HEK293 (cell line): ENCODE results near the gene PREB.

Experiments used
- KLF8 ChIP-seq: fragments of 450-650 bp; formaldehyde crosslinking; IDR thresholded peaks from 2 replicates; pipeline ENCODE4 v1.5.1; 2016; ENCODE audit warnings: missing biosample characterization, missing genetic modification characterization
- OSR2 ChIP-seq: fragments of 450-650 bp; formaldehyde crosslinking; IDR thresholded peaks from 2 replicates; pipeline ENCODE4 v1.5.1; 2016; ENCODE audit warnings: missing biosample characterization, missing genetic modification characterization
- OVOL3 ChIP-seq: fragments of 450-650 bp; formaldehyde crosslinking; IDR thresholded peaks from 2 replicates; pipeline ENCODE4 v1.5.1; 2016; ENCODE audit warnings: missing biosample characterization, missing genetic modification characterization
- RBAK ChIP-seq: fragments of 450-650 bp; formaldehyde crosslinking; IDR thresholded peaks from 2 replicates; pipeline ENCODE4 v1.5.1; 2016; ENCODE audit warnings: missing biosample characterization, missing genetic modification characterization
- SCRT2 ChIP-seq: fragments of 450-650 bp; formaldehyde crosslinking; IDR thresholded peaks from 2 replicates; pipeline ENCODE4 v1.5.1; 2016; ENCODE audit warnings: missing biosample characterization, missing genetic modification characterization
- SP3 ChIP-seq: fragments of 450-650 bp; formaldehyde crosslinking; IDR thresholded peaks from 2 replicates; pipeline ENCODE4 v1.5.1; 2016; ENCODE audit warnings: missing biosample characterization, missing genetic modification characterization
- SP7 ChIP-seq: fragments of 450-650 bp; formaldehyde crosslinking; IDR thresholded peaks from 2 replicates; pipeline ENCODE4 v1.5.1; 2016; ENCODE audit warnings: missing biosample characterization, missing genetic modification characterization
- YY1 ChIP-seq: fragments of 450-650 bp; formaldehyde crosslinking; IDR thresholded peaks from 2 replicates; pipeline ENCODE4 v1.5.1; 2018; ENCODE audit warnings: missing biosample characterization, missing genetic modification characterization
- ZBTB1 ChIP-seq: fragments of 450-650 bp; formaldehyde crosslinking; IDR thresholded peaks from 2 replicates; pipeline ENCODE4 v1.5.1; 2016; ENCODE audit warnings: missing biosample characterization, missing genetic modification characterization
- ZNF133 ChIP-seq: fragments of 450-650 bp; formaldehyde crosslinking; IDR thresholded peaks from 2 replicates; pipeline ENCODE4 v1.5.1; 2016; ENCODE audit warnings: missing biosample characterization, missing genetic modification characterization
- ZNF184 ChIP-seq: fragments of 450-650 bp; IDR thresholded peaks from 2 replicates; pipeline ENCODE4 v1.5.1; 2018; ENCODE audit warnings: missing biosample characterization, mild to moderate bottlenecking, missing genetic modification characterization
- ZNF221 ChIP-seq: fragments of 450-650 bp; formaldehyde crosslinking; IDR thresholded peaks from 2 replicates; pipeline ENCODE4 v1.5.1; 2017; ENCODE audit warnings: missing biosample characterization, missing genetic modification characterization, borderline replicate concordance
- ZNF266 ChIP-seq: fragments of 450-650 bp; formaldehyde crosslinking; IDR thresholded peaks from 2 replicates; pipeline ENCODE4 v1.5.1; 2016; ENCODE audit warnings: missing biosample characterization, missing genetic modification characterization, low read depth
- ZNF292 ChIP-seq: fragments of 450-650 bp; formaldehyde crosslinking; IDR thresholded peaks from 2 replicates; pipeline ENCODE4 v1.5.1; 2016; ENCODE audit warnings: low read depth, missing biosample characterization, missing genetic modification characterization, borderline replicate concordance
- ZNF311 ChIP-seq: fragments of 450-650 bp; formaldehyde crosslinking; IDR thresholded peaks from 2 replicates; pipeline ENCODE4 v1.5.1; 2017; ENCODE audit warnings: missing biosample characterization, missing genetic modification characterization, borderline replicate concordance
- ZNF423 ChIP-seq: fragments of 450-650 bp; formaldehyde crosslinking; IDR thresholded peaks from 2 replicates; pipeline ENCODE4 v1.5.1; 2016; ENCODE audit warnings: missing biosample characterization, missing genetic modification characterization
- ZNF433 ChIP-seq: fragments of 450-650 bp; formaldehyde crosslinking; IDR thresholded peaks from 2 replicates; pipeline ENCODE4 v1.5.1; 2016; ENCODE audit warnings: missing biosample characterization, missing genetic modification characterization, low read depth
- ZNF560 ChIP-seq: fragments of 450-650 bp; formaldehyde crosslinking; IDR thresholded peaks from 2 replicates; pipeline ENCODE4 v1.5.1; 2017; ENCODE audit warnings: missing biosample characterization, missing genetic modification characterization, borderline replicate concordance
- ZNF677 ChIP-seq: fragments of 450-650 bp; IDR thresholded peaks from 2 replicates; pipeline ENCODE4 v1.5.0; 2018; ENCODE audit warnings: missing biosample characterization, mild to moderate bottlenecking, missing genetic modification characterization, moderate library complexity
- ZNF76 ChIP-seq: fragments of 450-650 bp; formaldehyde crosslinking; IDR thresholded peaks from 2 replicates; pipeline ENCODE4; 2016; ENCODE audit warnings: low read depth, missing biosample characterization, missing genetic modification characterization, borderline replicate concordance
- ZNF776 ChIP-seq: fragments of 450-650 bp; formaldehyde crosslinking; IDR thresholded peaks from 2 replicates; pipeline ENCODE4 v1.5.0; 2017; ENCODE audit warnings: missing biosample characterization, missing genetic modification characterization, borderline replicate concordance
- ZNF843 ChIP-seq: fragments of 450-650 bp; formaldehyde crosslinking; IDR thresholded peaks from 2 replicates; pipeline ENCODE4 v1.5.1; 2016; ENCODE audit warnings: missing biosample characterization, missing genetic modification characterization
- TF ChIP-seq, protein P1 (sequence below): fragments of 450-650 bp; formaldehyde crosslinking; IDR thresholded peaks from 2 replicates; pipeline ENCODE4 v1.5.1; 2017; ENCODE audit warnings: missing biosample characterization, missing genetic modification characterization
- TF ChIP-seq, protein P2 (sequence below): fragments of 450-650 bp; formaldehyde crosslinking; IDR thresholded peaks from 2 replicates; pipeline ENCODE4 v1.5.1; 2017; ENCODE audit warnings: missing biosample characterization, missing genetic modification characterization
- TF ChIP-seq, protein P3 (sequence below): fragments of 450-650 bp; formaldehyde crosslinking; IDR thresholded peaks from 2 replicates; pipeline ENCODE4 v1.5.1; 2016; ENCODE audit warnings: missing biosample characterization, missing genetic modification characterization, borderline replicate concordance
- TF ChIP-seq, protein P4 (sequence below): fragments of 450-650 bp; IDR thresholded peaks from 2 replicates; pipeline ENCODE4 v1.5.1; 2018; ENCODE audit warnings: missing biosample characterization, missing genetic modification characterization
- TF ChIP-seq, protein P5 (sequence below): fragments of 450-650 bp; formaldehyde crosslinking; IDR thresholded peaks from 2 replicates; pipeline ENCODE4 v1.5.1; 2017; ENCODE audit warnings: missing biosample characterization, missing genetic modification characterization

Gene PREB

DNA sequence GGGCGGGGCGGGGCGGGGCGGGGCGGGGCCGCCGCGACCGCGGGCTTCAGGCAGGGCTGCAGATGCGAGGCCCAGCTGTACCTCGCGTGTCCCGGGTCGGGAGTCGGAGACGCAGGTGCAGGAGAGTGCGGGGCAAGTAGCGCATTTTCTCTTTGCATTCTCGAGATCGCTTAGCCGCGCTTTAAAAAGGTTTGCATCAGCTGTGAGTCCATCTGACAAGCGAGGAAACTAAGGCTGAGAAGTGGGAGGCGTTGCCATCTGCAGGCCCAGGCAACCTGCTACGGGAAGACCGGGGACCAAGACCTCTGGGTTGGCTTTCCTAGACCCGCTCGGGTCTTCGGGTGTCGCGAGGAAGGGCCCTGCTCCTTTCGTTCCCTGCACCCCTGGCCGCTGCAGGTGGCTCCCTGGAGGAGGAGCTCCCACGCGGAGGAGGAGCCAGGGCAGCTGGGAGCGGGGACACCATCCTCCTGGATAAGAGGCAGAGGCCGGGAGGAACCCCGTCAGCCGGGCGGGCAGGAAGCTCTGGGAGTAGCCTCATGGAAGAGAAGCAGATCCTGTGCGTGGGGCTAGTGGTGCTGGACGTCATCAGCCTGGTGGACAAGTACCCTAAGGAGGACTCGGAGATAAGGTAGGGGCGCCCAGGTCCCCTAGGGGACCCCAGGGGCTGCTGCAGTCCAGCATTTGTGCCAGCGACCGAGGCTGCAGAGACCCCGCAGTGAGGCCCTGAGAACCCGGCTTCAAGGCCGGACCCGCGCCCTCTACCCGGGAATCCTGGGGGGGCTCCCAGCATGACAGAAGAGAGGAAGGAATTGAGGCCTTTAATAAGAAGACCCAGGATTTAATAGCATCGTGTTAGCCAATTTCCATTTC, 47.5 kb downstream of the PREB start, which contains the start of gene KHK (continued):
- no peak for TF ChIP-seq RBAK
- no peak for TF ChIP-seq ZNF776 (tag by site-specific recombination)
- no peak for TF ChIP-seq ZNF266
- no peak for TF ChIP-seq ZNF133 (tag by site-specific recombination)
- TF ChIP-seq ZNF560, result no peak
- no peak for TF ChIP-seq ZNF677 (tag by site-specific recombination)
- peak; percentile 81 for TF ChIP-seq SP3
- no peak for TF ChIP-seq OSR2 (tag by site-specific recombination)
- TF ChIP-seq ZNF184 (tag by site-specific recombination), result no peak
- no peak for TF ChIP-seq ZNF433 (tag by site-specific recombination)
- TF ChIP-seq, protein P1, sequence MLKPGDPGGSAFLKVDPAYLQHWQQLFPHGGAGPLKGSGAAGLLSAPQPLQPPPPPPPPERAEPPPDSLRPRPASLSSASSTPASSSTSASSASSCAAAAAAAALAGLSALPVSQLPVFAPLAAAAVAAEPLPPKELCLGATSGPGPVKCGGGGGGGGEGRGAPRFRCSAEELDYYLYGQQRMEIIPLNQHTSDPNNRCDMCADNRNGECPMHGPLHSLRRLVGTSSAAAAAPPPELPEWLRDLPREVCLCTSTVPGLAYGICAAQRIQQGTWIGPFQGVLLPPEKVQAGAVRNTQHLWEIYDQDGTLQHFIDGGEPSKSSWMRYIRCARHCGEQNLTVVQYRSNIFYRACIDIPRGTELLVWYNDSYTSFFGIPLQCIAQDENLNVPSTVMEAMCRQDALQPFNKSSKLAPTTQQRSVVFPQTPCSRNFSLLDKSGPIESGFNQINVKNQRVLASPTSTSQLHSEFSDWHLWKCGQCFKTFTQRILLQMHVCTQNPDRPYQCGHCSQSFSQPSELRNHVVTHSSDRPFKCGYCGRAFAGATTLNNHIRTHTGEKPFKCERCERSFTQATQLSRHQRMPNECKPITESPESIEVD (tag by site-specific recombination), result no peak
- TF ChIP-seq, protein P2, sequence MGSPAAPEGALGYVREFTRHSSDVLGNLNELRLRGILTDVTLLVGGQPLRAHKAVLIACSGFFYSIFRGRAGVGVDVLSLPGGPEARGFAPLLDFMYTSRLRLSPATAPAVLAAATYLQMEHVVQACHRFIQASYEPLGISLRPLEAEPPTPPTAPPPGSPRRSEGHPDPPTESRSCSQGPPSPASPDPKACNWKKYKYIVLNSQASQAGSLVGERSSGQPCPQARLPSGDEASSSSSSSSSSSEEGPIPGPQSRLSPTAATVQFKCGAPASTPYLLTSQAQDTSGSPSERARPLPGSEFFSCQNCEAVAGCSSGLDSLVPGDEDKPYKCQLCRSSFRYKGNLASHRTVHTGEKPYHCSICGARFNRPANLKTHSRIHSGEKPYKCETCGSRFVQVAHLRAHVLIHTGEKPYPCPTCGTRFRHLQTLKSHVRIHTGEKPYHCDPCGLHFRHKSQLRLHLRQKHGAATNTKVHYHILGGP, result no peak
- TF ChIP-seq, protein P3, sequence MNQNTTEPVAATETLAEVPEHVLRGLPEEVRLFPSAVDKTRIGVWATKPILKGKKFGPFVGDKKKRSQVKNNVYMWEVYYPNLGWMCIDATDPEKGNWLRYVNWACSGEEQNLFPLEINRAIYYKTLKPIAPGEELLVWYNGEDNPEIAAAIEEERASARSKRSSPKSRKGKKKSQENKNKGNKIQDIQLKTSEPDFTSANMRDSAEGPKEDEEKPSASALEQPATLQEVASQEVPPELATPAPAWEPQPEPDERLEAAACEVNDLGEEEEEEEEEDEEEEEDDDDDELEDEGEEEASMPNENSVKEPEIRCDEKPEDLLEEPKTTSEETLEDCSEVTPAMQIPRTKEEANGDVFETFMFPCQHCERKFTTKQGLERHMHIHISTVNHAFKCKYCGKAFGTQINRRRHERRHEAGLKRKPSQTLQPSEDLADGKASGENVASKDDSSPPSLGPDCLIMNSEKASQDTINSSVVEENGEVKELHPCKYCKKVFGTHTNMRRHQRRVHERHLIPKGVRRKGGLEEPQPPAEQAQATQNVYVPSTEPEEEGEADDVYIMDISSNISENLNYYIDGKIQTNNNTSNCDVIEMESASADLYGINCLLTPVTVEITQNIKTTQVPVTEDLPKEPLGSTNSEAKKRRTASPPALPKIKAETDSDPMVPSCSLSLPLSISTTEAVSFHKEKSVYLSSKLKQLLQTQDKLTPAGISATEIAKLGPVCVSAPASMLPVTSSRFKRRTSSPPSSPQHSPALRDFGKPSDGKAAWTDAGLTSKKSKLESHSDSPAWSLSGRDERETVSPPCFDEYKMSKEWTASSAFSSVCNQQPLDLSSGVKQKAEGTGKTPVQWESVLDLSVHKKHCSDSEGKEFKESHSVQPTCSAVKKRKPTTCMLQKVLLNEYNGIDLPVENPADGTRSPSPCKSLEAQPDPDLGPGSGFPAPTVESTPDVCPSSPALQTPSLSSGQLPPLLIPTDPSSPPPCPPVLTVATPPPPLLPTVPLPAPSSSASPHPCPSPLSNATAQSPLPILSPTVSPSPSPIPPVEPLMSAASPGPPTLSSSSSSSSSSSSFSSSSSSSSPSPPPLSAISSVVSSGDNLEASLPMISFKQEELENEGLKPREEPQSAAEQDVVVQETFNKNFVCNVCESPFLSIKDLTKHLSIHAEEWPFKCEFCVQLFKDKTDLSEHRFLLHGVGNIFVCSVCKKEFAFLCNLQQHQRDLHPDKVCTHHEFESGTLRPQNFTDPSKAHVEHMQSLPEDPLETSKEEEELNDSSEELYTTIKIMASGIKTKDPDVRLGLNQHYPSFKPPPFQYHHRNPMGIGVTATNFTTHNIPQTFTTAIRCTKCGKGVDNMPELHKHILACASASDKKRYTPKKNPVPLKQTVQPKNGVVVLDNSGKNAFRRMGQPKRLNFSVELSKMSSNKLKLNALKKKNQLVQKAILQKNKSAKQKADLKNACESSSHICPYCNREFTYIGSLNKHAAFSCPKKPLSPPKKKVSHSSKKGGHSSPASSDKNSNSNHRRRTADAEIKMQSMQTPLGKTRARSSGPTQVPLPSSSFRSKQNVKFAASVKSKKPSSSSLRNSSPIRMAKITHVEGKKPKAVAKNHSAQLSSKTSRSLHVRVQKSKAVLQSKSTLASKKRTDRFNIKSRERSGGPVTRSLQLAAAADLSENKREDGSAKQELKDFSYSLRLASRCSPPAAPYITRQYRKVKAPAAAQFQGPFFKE (tag by site-specific recombination), result no peak
- TF ChIP-seq KLF8 (tag by site-specific recombination), result peak; percentile 49; the same call in 1 of the 2 replicates
- no peak for TF ChIP-seq YY1
- peak; percentile 37; the same call in 1 of the 2 replicates for TF ChIP-seq ZNF76 (tag by site-specific recombination)
- TF ChIP-seq ZBTB1 (tag by site-specific recombination), result no peak
- no peak for TF ChIP-seq ZNF292
- TF ChIP-seq ZNF423 (tag by site-specific recombination), result no peak
- no peak for TF ChIP-seq ZNF843 (tag by site-specific recombination)
- no peak for TF ChIP-seq ZNF221 (tag by site-specific recombination)
- TF ChIP-seq OVOL3 (tag by site-specific recombination), result no peak
- TF ChIP-seq SCRT2 (tag by site-specific recombination), result 0 out of 2 replicates have a peak, but pooled peaks have one; percentile 7
- TF ChIP-seq, protein P4, sequence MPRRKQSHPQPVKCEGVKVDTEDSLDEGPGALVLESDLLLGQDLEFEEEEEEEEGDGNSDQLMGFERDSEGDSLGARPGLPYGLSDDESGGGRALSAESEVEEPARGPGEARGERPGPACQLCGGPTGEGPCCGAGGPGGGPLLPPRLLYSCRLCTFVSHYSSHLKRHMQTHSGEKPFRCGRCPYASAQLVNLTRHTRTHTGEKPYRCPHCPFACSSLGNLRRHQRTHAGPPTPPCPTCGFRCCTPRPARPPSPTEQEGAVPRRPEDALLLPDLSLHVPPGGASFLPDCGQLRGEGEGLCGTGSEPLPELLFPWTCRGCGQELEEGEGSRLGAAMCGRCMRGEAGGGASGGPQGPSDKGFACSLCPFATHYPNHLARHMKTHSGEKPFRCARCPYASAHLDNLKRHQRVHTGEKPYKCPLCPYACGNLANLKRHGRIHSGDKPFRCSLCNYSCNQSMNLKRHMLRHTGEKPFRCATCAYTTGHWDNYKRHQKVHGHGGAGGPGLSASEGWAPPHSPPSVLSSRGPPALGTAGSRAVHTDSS, result no peak
- TF ChIP-seq, protein P5, sequence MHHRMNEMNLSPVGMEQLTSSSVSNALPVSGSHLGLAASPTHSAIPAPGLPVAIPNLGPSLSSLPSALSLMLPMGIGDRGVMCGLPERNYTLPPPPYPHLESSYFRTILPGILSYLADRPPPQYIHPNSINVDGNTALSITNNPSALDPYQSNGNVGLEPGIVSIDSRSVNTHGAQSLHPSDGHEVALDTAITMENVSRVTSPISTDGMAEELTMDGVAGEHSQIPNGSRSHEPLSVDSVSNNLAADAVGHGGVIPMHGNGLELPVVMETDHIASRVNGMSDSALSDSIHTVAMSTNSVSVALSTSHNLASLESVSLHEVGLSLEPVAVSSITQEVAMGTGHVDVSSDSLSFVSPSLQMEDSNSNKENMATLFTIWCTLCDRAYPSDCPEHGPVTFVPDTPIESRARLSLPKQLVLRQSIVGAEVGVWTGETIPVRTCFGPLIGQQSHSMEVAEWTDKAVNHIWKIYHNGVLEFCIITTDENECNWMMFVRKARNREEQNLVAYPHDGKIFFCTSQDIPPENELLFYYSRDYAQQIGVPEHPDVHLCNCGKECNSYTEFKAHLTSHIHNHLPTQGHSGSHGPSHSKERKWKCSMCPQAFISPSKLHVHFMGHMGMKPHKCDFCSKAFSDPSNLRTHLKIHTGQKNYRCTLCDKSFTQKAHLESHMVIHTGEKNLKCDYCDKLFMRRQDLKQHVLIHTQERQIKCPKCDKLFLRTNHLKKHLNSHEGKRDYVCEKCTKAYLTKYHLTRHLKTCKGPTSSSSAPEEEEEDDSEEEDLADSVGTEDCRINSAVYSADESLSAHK (tag by site-specific recombination), result no peak
- TF ChIP-seq SP7 (tag by site-specific recombination), result no peak
- TF ChIP-seq ZNF311 (tag by site-specific recombination), result no peak
